NCI-H82 treated with DMSO at 0.1 percent for 48 hours (cell line): ENCODE results near the gene CADM1.

Source experiments
- DNase-seq: peaks from one replicate; lab custom pipeline; 2025; ENCODE audit not compliant: unreplicated experiment; lab: John Stamatoyannopoulos, UW

CADM1 gene

DNA sequence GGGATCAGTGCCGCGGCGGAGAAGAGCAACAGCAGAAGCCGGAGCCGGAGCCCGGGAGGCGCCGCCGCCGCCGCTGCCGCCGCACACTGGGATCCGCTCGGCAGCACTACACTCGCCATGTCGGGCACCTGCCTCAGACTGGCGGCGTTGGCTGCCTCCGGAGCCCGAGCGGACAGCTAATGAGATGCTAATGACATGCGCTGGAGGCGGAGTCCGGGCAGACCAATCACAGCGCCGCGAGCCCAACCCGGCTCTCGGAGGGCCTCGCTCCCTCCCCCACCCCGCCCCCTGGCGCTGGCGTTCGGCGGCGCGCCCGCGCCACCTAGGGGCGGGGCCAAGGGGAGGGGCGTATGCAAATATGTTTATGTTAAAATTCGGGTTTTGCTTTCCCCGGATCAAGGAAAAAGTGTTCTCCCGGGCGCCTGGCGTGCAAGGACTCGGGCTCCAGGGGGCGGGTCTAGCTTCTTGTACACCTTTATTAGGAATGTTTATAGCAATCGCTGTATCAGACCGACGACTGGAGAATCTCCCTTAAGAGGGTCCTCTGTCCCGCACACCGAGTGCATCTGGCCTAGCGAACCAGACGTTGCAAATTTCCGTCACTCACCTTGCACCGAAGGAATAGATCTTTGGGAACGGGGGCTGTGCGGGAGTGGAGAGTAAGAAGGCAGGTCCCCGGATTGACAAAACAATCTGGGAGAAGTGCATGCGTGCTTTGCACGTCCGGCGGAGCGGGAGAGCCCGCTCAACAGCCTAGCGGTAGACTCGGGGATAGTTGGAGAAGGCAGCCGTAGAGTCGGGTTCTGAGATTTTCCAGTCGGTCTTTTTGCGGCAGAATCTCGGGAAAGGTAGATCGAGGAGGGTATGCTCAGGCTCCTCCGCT, at the start of gene CADM1:
Gene CADM1 (minus strand): TSS at position 140 of the 883 bp plus-strand sequence.
- peak; percentile 83 for DNase-seq

DNA sequence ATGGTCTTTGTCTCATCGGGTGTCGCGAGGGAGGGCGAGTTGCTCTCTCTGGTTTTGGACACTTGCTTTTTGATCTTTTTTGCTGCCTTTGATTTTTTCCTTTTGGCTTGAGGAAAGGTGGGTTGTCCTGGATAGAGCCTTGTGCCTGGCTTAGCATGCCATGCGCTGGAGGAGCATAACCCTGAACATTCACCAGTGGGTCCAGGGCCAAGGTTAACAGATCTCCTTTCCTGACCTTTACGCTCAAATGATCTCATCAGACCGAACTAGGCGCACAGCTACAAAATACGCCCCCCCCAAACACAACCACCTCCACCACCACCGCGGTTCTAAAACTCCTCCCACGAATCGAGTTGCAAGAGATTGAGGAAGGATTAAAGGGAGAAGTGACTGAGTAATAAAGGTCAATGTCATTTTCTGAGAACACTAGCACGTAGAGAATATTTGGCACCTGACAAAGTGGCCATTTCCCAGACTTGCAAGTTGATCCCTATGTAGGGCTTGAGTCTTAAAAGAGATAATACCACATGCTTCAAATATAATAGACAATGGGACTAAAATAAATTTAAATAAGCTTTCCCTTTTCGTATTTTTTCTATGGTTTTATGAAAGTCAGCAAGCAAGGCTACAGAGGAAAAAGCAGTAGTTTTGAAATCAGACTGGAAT, 48.7 kb upstream of the CADM1 start:
- no peak for DNase-seq

DNA sequence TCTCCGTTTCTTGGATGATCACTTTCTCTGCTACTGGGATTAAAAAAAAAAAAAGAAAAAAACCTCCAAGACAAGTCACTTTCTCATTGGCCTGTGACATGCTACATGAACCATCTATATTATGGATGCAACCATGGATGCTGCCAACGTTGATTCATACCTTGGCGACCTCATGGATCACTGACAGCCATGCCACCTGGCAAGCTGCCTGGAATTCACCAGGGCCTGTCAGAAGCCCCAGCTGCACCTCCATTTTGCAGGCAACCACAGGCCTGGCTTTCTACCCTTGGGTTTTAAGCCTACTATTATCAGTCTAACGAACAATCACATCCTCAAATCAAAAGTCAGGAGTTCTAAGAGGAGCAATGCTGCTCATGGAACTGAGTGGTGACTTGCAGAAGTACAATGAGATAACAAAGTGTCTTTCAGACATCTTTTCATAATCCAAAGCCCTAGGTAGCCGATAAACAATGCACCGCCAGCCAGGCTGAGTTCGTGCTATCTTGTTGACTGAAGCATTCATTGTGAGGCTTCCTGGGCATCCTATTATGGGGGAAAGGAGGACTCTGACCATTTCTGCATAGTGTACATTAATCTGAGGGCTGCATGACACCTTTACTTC, 48.0 kb upstream of the CADM1 start:
- DNase-seq, result no peak

DNA sequence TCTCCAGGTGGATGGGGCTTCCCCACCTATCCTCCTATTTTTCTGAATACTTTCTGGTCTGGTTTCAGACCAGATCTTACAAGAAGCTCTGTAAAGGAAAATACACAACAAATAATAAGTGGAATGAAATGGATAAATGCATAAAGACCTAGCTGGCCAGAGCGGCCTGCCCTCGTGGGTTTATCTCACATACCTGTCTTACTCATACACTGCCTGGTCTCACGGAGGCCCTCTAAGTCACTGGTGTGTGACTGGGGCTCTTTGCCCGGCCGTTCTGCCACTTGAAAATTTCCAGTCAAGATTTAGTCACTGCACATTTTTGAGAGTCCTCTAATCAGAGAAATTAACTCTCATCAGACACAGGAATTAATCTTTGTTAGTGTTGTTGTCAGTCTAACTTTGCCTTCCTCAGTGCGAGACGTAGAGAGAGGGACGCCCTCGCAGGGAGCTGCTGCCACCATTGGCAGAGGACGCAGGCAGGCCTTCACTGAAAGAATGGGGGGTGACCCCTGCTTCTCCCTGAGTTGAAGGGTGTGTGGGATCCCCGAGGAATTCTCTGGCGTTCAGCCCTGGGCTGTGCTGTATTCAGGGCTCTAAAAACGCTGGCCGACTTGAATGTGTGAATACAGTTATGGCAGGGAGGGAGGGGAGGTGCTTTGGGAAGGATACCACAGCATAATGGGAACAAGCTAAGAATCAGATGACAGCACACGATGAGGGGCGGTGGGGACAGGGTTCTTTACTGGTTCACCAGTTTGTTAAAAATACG, 46.3 kb upstream of the CADM1 start:
- DNase-seq, result no peak

DNA sequence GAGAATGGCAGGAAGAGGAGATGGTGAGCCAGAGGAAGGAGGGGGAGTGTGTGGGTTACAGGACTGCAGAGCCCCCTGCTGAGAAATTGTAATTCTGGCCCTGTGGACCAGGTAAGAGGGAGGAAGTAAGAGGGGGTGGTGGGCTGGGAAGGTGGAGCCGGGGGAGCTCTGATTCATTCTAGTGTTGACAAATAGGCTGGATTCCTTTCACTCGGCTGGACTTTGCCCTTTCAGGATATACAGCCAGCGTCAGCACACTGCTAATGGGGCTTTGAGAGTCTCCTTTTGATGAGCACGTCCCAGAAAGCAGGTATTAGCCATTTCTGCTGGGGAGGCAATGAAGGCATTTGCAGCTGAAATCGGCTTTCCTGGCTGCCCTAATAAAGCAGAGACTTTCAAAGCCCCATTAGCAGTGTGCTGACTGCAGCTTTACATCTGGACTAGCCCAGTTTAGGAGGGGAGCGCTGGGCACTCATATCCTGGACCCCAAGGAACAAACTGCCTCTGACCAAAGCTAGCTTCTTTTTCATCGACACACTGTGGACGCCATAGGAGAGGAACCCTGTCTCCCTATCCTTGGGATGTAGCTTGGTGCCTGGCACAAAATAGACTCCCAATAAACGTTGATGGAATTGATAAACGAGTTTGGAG, 44.8 kb upstream of the CADM1 start:
- no peak for DNase-seq

DNA sequence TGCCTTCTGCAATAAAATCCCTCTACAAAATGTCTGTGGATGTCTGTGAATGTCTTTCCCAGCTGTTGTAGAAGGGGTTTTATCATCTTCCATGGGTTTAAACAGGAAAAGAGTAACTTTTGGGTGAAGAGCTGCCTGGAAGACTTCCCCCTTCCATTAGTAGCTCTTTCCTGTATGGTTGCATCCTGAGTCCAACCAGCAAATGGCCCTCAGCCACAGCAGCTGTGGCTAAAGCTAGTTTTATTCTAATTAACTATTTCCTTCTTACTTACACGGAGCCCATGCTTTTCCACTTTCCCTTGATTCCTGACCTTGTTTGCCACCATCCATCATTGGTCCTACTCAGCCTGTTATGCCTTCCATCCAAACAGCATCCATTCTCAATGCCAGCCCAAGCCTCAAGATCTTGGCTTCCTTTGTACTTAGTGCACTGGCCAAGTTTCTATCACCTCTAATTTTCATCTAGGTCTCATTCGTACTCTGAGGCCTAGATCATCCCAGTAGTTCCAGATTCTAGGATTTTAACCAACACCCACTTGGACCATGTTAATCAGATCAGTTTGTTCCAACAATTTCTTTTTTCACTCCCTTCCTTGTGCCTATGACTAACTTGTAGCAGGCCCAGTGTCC, 41.5 kb upstream of the CADM1 start:
- DNase-seq, result no peak

DNA sequence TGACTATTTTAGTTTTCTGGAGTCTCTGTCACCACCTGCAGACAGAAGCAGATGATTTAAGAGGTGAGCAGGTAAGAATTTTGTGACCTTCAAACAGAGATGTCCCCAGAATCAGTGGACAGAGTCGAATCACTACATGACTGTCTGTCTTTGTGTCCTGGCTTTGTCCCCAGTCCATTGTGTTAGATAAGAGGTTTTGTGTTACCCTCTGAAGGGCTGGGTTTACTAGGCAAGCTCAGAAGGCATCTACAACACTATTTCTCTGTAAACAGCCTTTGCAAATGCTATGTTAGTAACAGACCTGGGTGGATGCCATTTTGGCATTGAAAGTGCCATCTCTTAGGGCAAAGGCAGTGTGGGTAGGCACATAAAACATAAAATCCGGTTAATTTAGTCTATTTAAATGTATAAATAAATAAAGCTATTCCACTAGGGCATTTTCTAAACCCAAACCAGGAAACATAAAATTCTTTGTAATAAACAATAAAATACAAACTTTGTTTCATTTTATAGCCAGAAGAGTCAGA, 40.3 kb upstream of the CADM1 start:
- DNase-seq, result no peak

DNA sequence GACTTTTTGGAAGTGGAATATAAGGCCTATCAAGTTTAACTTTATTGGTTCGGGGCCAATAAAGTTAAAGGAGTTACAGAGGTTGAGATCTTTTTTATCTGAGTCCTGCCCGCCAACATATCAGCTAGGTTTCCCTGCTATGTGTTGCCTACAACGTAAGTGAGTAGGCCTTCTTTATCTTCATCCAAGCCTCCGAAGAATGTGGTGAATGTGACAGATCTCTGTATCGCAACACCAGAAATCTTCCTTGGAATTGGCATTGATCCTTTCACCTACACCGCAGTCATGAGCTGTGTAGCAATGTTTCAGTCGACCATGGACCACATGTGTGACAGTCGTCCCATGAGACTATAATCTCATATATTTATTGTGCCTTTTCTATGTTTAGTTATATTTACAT, 37.3 kb upstream of the CADM1 start:
- DNase-seq, result no peak

DNA sequence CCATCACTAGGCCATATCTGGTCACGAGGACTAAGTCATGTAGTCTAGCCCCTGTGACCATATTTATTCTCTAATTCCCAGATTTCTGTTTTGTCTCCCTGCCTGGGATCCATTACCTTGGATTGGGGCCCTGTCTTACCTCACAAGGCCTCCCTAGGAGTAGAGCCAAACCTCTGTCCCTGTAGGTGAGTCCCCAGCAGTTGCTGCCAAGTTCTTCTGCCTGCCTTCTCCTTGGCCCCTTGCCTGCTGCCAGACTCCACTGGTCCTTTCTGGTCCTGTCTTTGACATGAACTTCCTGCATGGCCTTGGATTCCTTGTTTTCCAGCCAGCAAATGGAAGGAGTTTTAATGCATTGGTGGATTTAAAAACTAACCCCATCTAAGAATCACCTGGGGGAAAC, 35.6 kb upstream of the CADM1 start:
- no peak for DNase-seq

DNA sequence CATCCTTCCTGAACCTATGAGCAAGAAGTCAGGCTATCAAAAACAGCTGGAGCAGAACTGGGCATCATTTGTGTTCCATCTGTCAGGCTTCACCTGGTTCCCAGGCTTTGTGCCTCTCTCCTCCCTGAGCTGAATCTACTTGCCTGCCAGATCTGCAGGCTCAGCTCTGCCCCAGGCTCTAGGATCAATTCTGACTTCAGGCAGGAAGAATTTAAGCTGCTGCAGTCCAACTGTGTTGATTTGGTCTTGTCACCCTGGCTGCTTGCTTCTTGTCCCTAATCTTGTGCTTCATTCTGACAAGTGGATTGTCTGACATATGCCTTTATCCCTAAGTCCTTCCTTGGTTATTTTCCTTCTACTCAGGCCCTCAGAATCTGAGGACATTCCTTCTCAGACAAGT, 31.6 kb upstream of the CADM1 start:
- peak; percentile 15 for DNase-seq

DNA sequence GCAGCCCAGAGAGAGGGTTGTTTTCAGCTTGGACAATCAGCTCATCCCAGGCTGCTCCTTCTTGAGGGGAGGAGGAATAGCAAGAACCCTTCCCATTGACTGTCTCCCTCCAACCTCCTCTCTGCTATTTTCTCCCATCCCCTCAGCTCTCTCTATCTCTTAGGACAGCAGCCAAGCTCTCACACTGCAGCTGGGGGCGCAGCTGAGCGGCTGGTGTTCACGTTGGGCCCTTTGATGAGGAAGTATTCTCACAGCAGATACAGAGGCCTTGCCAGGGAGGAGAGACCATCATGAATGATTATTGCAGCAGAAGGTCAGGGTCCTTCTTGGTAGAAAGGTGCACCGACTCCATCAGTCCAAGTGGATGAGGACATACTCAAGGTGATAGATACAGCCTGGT, 26.5 kb upstream of the CADM1 start:
- DNase-seq, result no peak

DNA sequence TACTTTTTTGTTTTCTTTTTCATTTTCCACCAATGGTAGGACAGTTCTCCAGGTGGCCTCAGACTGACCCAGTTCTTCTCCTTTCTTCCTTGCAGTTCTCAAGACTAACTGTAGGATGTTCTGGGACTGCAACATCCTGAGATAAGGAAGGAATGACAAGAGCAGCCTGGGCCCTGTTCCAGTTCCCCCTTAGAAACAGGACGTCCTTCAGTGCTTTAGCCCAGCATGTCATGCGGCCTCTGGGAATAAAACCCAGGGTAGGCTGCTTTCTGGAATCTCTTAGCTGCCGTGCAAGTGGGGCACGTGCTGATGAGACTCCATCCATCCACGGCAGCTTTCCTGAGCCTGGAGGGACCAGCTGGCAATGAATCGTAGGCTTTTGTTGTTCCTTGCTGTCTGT, 24.0 kb upstream of the CADM1 start:
- DNase-seq, result no peak

DNA sequence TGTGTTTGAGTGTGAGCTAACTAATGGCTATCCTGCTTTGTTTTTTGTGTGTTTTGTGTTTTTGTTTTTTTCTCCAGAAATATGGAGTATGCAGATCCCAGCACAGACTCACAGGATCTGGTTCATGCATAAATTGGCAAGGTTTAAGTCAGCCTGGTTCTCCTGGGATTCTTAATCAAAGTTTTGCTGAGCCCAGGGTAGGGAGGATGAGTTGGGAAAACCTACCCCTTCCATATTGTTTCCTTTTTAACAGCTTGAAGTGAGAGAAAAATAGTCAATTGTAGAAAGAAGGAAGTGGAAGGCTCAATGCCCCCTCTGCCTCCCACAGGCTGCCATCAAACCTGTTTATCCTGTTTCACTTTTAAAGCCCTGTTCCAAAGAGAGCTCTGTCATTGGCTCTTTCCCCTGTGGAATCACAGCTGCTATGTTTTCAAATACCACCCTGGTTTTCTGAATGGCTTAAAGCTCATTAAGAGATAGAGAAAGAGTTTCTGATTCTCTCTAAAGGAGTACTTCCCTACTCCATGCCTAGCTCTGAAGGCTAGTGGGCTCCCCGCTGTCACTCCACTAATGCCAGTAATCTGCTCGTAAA, 23.4 kb upstream of the CADM1 start:
- peak; percentile 44 for DNase-seq

DNA sequence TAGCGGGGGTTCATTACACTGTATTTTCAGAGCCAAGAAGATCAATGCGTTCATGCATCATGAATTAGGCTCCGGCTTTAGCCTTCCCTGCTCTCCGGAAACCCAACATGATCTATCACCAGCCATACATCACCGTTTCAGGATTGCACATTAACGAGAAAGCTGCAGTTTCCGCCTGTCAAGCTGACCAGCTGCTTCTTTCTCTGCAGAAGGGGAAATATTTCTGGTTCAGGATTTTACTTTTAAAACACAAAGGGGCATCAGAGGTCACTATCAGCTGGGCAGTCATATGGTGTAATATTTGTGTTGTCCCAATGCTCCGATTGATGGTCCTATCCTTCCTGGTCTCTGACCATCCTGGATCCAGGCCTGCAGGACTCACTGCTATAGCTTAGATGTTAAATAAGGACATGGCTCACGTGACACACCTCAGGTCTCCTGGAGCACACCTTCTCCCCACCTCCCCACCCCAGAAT, 21.4 kb upstream of the CADM1 start:
- DNase-seq, result no peak

DNA sequence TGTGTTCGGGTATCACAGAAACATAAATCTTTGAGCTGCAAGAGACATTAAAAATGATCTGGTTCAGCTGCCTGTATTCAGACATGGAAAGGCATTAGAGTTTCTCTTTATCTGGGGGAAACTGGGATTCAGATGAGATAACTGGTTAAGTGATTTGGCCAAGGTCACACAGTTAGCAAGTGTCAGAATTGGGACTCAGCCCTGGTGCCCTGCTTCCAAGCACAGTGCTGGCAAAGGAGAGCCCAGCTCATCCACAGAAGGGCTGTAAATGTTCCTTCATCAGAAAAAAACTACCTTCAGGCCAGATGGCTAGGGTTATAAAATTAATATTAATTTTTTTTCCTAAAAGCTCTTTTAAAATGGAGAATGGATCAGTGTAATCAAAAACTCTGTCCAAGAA, 20.4 kb upstream of the CADM1 start:
- no peak for DNase-seq

DNA sequence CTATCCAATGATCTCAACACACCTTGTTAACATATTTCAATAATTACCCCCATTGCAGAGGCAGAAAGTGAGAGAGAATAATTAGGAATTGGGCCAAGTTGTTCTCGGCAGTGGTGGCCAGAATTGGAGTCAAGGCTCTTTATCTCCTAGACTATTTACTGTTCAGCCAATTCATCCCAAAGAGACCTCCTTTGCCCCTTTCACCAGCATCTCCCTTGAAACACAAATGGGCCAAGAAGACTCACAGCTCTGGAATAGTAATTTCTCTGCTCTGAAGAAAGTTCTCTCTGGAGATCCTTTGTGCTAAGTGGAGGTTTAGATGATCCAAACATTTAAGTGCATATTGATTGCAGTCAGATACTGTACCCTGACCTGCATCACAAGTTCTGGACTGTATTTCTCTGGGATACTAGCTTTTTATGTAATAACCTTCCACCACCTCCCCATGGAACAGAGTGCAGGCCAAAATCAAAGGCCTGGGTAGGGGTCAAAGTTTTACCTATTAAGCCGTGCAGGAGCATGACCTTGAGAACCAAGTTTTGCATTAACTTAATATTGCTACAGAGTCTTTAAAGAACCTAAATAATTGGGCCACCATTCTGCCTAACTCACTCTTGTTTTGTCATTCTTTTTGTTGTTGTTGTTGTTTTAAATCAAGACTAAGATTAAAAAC, 19.6 kb upstream of the CADM1 start:
- DNase-seq, result no peak

DNA sequence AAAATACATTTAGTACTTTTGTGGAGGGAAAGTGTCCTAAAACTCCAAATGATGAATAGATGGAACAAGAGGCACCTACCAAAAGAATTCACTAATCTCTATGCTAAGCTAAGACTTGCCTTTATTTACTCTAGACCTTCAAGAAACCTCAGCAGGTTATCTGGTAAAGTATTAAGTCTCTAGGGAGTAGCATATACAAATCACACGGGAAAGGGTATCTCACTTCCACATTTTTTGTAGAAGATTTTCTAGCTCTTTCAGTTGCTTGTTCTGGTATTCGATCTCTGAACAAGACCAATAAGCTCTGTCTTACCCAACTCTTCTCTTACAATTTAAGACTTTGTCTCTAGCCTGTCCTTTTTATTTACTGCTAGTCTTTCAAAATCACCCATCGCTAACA, 18.1 kb upstream of the CADM1 start:
- DNase-seq, result no peak

DNA sequence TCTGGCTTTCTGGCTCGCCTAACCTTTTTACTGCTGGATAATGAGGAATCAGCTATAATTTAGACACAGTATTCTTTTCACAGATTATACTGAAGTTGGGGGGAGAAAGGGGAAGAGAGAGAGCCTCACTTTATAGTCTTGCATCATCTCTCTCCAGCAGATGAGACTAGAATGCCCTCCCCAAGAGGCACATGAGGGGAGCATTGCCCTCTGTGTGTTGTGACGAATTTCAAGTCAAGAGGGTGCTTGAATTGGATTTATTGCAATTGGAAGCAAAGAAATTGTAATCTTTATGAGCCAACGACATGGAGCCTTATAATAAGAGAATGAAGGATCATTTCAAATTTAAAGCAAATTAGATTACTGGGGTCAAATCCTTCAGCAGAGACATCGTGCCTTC, 17.6 kb upstream of the CADM1 start:
- no peak for DNase-seq

DNA sequence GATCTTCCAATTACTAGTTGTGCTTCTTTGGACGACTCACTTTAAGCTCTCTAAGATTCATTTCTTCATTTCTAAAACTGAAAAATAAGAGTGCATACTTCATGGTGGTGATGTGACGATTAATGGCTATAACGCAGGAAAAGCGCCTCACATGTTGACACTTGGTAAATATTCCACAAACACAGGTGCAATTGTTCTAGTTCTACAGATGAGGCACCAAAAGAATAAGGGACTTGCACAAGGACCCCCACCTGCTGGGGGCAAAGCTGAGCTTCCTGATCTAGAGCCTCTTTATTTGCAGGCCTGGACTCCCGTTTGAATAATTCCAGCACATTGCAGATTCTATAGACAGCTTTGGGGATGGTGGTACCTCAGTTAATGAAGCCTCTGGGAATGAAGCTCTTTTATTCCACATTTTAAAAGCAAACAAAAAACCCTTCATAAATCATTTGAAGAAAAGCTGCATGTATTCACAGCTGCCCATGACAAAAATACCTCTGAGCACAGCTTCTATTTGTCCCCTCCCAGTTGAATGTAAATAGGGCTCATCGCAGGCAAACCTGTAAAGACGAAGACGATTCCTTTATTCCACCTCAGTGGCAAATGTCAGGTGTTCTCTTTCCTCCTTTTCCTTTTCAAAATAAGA, 14.9 kb upstream of the CADM1 start:
- DNase-seq, result no peak
